ENCODE results near the gene VENTX.

Gene VENTX

GRCh38 chr10:133253361-133253955 is 15.8 kb downstream of the VENTX start:
- ChIA-PET POLR2A (no interaction called here), CTCF (no interaction called here)
- no peak for TF ChIP-seq CTCF (IDR thresholded peaks at IDR 0.05; ENCODE audit: insufficient read depth, low read length, missing control alignments)
- H3K4me3 ChIP-seq (ENCODE audit: low read depth, low read length): no peak overlapping the region
- DNase-seq (ENCODE audit: low read depth, low spot score): no peak

- CTCF ChIA-PET: no interaction called here
- no peak for TF ChIP-seq CTCF (IDR thresholded peaks at IDR 0.05; ENCODE audit: insufficient read depth, low read length, missing control alignments)
- H3K4me3 ChIP-seq (ENCODE audit: low read depth, low read length): no peak overlapping the region
- no peak for DNase-seq (ENCODE audit: low read depth, low spot score)
- POLR2A ChIA-PET: no interaction called here
These were observed 16.9 kb downstream of the VENTX start for GRCh38 chr10:133254421-133255120.

- POLR2A ChIA-PET: no interaction called here
- CTCF ChIA-PET: interaction anchor here (0.9 kb wide), 1 partner anchor 9 kb away, joined by 3 read pairs; no protein-coding TSS in a partner anchor
- no peak for TF ChIP-seq CTCF (IDR thresholded peaks at IDR 0.05; ENCODE audit: insufficient read depth, low read length, missing control alignments)
- H3K4me3 ChIP-seq (ENCODE audit: low read depth, low read length): no peak overlapping the region
- DNase-seq (ENCODE audit: low read depth, low spot score): no peak
These were observed 17.7 kb downstream of the VENTX start for GRCh38 chr10:133255323-133255722.

GRCh38 chr10:133257489-133258065 is 19.9 kb downstream of the VENTX start:
- TF ChIP-seq CTCF (IDR thresholded peaks at IDR 0.05; ENCODE audit: insufficient read depth, low read length, missing control alignments): peak; percentile 32
- POLR2A ChIA-PET: interaction anchor here (0.7 kb wide), 1 partner anchor 101 kb away, joined by 3 read pairs; no protein-coding TSS in a partner anchor
- no peak overlapping the region for H3K4me3 ChIP-seq (ENCODE audit: low read depth, low read length)
- CTCF ChIA-PET: interaction anchor here (1.2 to 3.3 kb wide), 3 partner anchors 10 to 320 kb away, joined by 3 to 10 read pairs (median 3); no protein-coding TSS in a partner anchor
- DNase-seq (ENCODE audit: low read depth, low spot score): no peak

GRCh38 chr10:133258066-133258817 is 20.6 kb downstream of the VENTX start:
- H3K4me3 ChIP-seq (ENCODE audit: low read depth, low read length): no peak overlapping the region
- TF ChIP-seq CTCF (IDR thresholded peaks at IDR 0.05; ENCODE audit: insufficient read depth, low read length, missing control alignments): no peak
- DNase-seq (ENCODE audit: low read depth, low spot score): no peak
- CTCF ChIA-PET: interaction anchor here (1.1 to 3.3 kb wide), 4 partner anchors 9 to 321 kb away, joined by 3 to 10 read pairs (median 3); no protein-coding TSS in a partner anchor
- POLR2A ChIA-PET: interaction anchor here (1.6 kb wide), 1 partner anchor 35 kb away, joined by 4 read pairs; no protein-coding TSS in a partner anchor
